Parathyroid adenoma (tissue), 2 donors: Measurements from ENCODE around the gene HAGHL.

ENCODE experiments used
- H2AFZ ChIP-seq: fragments of 300-600 bp; sonication (generic); one replicate; pipeline ENCODE4 v1.7.0; 2017; ENCODE audit warnings: antibody characterized with exemption, mild to moderate bottlenecking
- H3K27ac ChIP-seq: fragments of 300-600 bp; sonication (generic); one replicate; pipeline ENCODE4 v1.7.0; 2017
- H3K27me3 ChIP-seq: fragments of 300-600 bp; sonication (generic); one replicate; pipeline ENCODE4 v1.7.0; 2017; ENCODE audit warnings: low read length; ENCODE audit not compliant: control insufficient read depth, insufficient read depth
- H3K36me3 ChIP-seq: fragments of 300-600 bp; sonication (generic); one replicate; pipeline ENCODE4 v1.7.0; 2017; ENCODE audit warnings: low read length; ENCODE audit not compliant: control insufficient read depth, insufficient read depth
- H3K4me1 ChIP-seq: fragments of 300-600 bp; sonication (generic); one replicate; pipeline ENCODE4 v1.7.0; 2017; ENCODE audit warnings: control low read depth
- H3K4me2 ChIP-seq: fragments of 300-600 bp; sonication (generic); one replicate; pipeline ENCODE4 v1.7.0; 2017; ENCODE audit warnings: low read length
- H3K4me3 ChIP-seq: fragments of 300-600 bp; sonication (generic); one replicate; pipeline ENCODE4 v1.7.0; 2017; ENCODE audit warnings: low read depth, low read length
- H3K79me2 ChIP-seq: fragments of 300-600 bp; sonication (generic); one replicate; pipeline ENCODE4 v1.7.0; 2017; ENCODE audit warnings: control low read depth
- H3K9ac ChIP-seq: fragments of 300-600 bp; sonication (generic); one replicate; pipeline ENCODE4 v1.7.0; 2017; ENCODE audit warnings: mild to moderate bottlenecking
- H3K9me3 ChIP-seq: fragments of 300-600 bp; sonication (generic); one replicate; pipeline ENCODE4 v1.7.0; 2017; ENCODE audit warnings: low read length; ENCODE audit not compliant: control insufficient read depth
- TF ChIP-seq, protein P1 (sequence below): fragments of 300-600 bp; sonication (generic); IDR thresholded peaks from one replicate; pipeline ENCODE4 v1.7.0; 2017; ENCODE audit warnings: antibody characterized with exemption, mild to moderate bottlenecking
- donor health status: primary hyperparathyroidism.

Gene HAGHL

GRCh38 chr16:708019-708418, 18.9 kb upstream of the HAGHL start:
- Histone ChIP-seq H3K9me3 (no peaks in the 10 kb centered on the region), H3K27ac (no peak overlapping the region), H3K36me3 (no peaks in the 10 kb centered on the region), H3K27me3 (peaks cover 7% of the 10 kb centered on the region), H3K4me3 (no peak overlapping the region), H3K79me2 (peaks cover 14% of the 10 kb centered on the region), H3K4me1 (peaks cover 5% of the 10 kb centered on the region), H3K4me2 (no peak overlapping the region), H3K9ac (no peak overlapping the region), H2AFZ (no peak overlapping the region)
- TF ChIP-seq, protein P1, sequence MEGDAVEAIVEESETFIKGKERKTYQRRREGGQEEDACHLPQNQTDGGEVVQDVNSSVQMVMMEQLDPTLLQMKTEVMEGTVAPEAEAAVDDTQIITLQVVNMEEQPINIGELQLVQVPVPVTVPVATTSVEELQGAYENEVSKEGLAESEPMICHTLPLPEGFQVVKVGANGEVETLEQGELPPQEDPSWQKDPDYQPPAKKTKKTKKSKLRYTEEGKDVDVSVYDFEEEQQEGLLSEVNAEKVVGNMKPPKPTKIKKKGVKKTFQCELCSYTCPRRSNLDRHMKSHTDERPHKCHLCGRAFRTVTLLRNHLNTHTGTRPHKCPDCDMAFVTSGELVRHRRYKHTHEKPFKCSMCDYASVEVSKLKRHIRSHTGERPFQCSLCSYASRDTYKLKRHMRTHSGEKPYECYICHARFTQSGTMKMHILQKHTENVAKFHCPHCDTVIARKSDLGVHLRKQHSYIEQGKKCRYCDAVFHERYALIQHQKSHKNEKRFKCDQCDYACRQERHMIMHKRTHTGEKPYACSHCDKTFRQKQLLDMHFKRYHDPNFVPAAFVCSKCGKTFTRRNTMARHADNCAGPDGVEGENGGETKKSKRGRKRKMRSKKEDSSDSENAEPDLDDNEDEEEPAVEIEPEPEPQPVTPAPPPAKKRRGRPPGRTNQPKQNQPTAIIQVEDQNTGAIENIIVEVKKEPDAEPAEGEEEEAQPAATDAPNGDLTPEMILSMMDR = no peak

DNA sequence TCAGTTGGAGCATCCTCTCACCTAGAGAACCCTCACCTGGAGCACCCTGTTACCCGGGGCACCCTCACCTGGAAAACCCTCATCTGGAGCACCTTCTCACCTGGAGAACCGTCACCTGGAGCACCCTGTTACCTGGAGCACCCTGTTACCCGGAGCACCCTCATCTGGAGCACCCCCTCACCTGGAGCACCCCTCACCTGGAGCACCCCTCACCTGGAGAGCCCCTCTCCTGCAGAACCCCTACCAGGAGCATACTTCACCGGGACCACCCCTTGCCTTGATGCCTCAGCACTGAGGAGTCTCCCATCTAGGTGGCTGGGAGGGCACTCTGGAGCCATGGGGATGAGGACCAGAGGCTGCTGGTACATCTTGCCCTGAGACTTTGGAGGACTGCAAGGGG, 17.9 kb upstream of the HAGHL start:
- H3K4me2 ChIP-seq = no peak overlapping the region
- TF ChIP-seq, protein P1 = no peak
- no peak overlapping the region for H3K9ac ChIP-seq
- peaks cover 7% of the 10 kb centered on the region for H3K27me3 ChIP-seq
- H3K79me2 ChIP-seq = peaks cover 5% of the 10 kb centered on the region
- no peak overlapping the region for H3K4me3 ChIP-seq
- peaks cover 5% of the 10 kb centered on the region for H3K4me1 ChIP-seq
- no peak overlapping the region for H2AFZ ChIP-seq
- no peaks in the 10 kb centered on the region for H3K9me3 ChIP-seq
- H3K36me3 ChIP-seq = no peaks in the 10 kb centered on the region
- no peak overlapping the region for H3K27ac ChIP-seq

GRCh38 chr16:709566-710499, 17.1 kb upstream of the HAGHL start:
- no peak overlapping the region for H3K4me3 ChIP-seq
- no peak overlapping the region for H3K27ac ChIP-seq
- no peaks in the 10 kb centered on the region for H3K36me3 ChIP-seq
- H3K79me2 ChIP-seq = no peaks in the 10 kb centered on the region
- TF ChIP-seq, protein P1 = no peak
- H3K4me1 ChIP-seq = peaks cover 5% of the 10 kb centered on the region
- H3K27me3 ChIP-seq = peaks cover 6% of the 10 kb centered on the region
- no peaks in the 10 kb centered on the region for H3K9me3 ChIP-seq
- no peak overlapping the region for H3K9ac ChIP-seq
- H2AFZ ChIP-seq = no peak overlapping the region
- H3K4me2 ChIP-seq = no peak overlapping the region

GRCh38 chr16:710500-711075, 16.3 kb upstream of the HAGHL start:
- Histone ChIP-seq H3K4me3 (no peak overlapping the region), H3K9me3 (no peaks in the 10 kb centered on the region), H3K36me3 (no peaks in the 10 kb centered on the region), H3K79me2 (no peaks in the 10 kb centered on the region), H3K9ac (no peak overlapping the region), H3K4me1 (peaks cover 5% of the 10 kb centered on the region), H2AFZ (no peak overlapping the region), H3K4me2 (no peak overlapping the region), H3K27me3 (peaks cover 3% of the 10 kb centered on the region), H3K27ac (no peak overlapping the region)
- TF ChIP-seq, protein P1 = no peak
